GM23338 (cell line): ENCODE data around the gene PRR14. TPM values are rescaled to one million over a fixed set of nuclear protein-coding genes. Genes with fewer than 3 reads are reported as not detected.

ENCODE experiments used
- ATAC-seq: fragments of 200-7000 bp; cut with Tn5 transposase; 3 replicates; pipeline ENCODE4 v1.9.1; 2020
- DNase-seq: peaks from one replicate; pipeline ENCODE4 v3.0.0-alpha.2; 2015; ENCODE audit warnings: low spot score
- H2AFZ ChIP-seq: fragments of 200-600 bp; sonication (generic); 2 replicates; pipeline ENCODE4 v1.8.0; 2016; ENCODE audit warnings: antibody characterized with exemption, mild to moderate bottlenecking, moderate library complexity
- H3F3A ChIP-seq: fragments of 200-600 bp; sonication (generic); replicated peaks from 2 replicates; pipeline ENCODE4 v1.8.0; 2017; ENCODE audit warnings: antibody characterized with exemption, mixed run types, low read depth
- H3K27ac ChIP-seq: fragments of 200-600 bp; sonication (generic); 2 replicates; pipeline ENCODE4 v1.6.1; 2016; ENCODE audit warnings: low read depth
- H3K27me3 ChIP-seq: fragments of 200-600 bp; sonication (generic); 2 replicates; pipeline ENCODE4 v1.8.0; 2016; ENCODE audit warnings: mild to moderate bottlenecking, mixed run types, moderate library complexity; ENCODE audit not compliant: insufficient read depth
- H3K36me3 ChIP-seq: fragments of 200-600 bp; sonication (generic); 2 replicates; pipeline ENCODE4 v1.8.0; 2016; ENCODE audit warnings: mild to moderate bottlenecking; ENCODE audit not compliant: insufficient read depth
- H3K4me1 ChIP-seq: fragments of 200-600 bp; sonication (generic); 2 replicates; pipeline ENCODE4 v1.8.0; 2016; ENCODE audit warnings: mild to moderate bottlenecking, moderate library complexity; ENCODE audit not compliant: insufficient read depth
- H3K4me2 ChIP-seq: fragments of 200-600 bp; sonication (generic); 2 replicates; pipeline ENCODE4 v1.7.1; 2017; ENCODE audit warnings: mixed run types
- H3K4me3 ChIP-seq: fragments of 200-600 bp; sonication (generic); 2 replicates; pipeline ENCODE4 v1.6.1; 2016; ENCODE audit warnings: mixed run types
- H3K79me2 ChIP-seq: fragments of 200-600 bp; sonication (generic); replicated peaks from 2 replicates; pipeline ENCODE4 v1.8.0; 2017; ENCODE audit warnings: mild to moderate bottlenecking; ENCODE audit not compliant: insufficient read depth
- H3K9me2 ChIP-seq: fragments of 200-600 bp; sonication (generic); 2 replicates; pipeline ENCODE4 v1.8.0; 2017; ENCODE audit not compliant: insufficient read depth
- H4K20me1 ChIP-seq: fragments of 200-600 bp; sonication (generic); replicated peaks from 2 replicates; pipeline ENCODE4 v1.8.0; 2017; ENCODE audit warnings: mild to moderate bottlenecking; ENCODE audit not compliant: insufficient read depth
- H3K27ac Mint-ChIP-seq: 2 replicates; pipeline ENCODE4 v1.8.0; 2020; ENCODE audit warnings: inconsistent platforms, mild to moderate bottlenecking, moderate library complexity, mixed read lengths
- H3K27me3 Mint-ChIP-seq: 3 replicates; pipeline ENCODE4 v1.8.0; 2022; ENCODE audit warnings: low read depth, mild to moderate bottlenecking, moderate library complexity, mixed read lengths, inconsistent platforms; ENCODE audit not compliant: insufficient read depth, poor library complexity
- H3K36me3 Mint-ChIP-seq: 3 replicates; pipeline ENCODE4 v1.8.0; 2021; ENCODE audit warnings: low read depth, mild to moderate bottlenecking, inconsistent platforms, moderate library complexity, mixed read lengths
- H3K4me1 Mint-ChIP-seq: 3 replicates; pipeline ENCODE4 v1.8.0; 2020; ENCODE audit warnings: mild to moderate bottlenecking, inconsistent platforms, mixed read lengths
- H3K4me3 Mint-ChIP-seq: 3 replicates; pipeline ENCODE4 v1.8.0; 2021; ENCODE audit warnings: moderate library complexity, mild to moderate bottlenecking, inconsistent platforms, mixed read lengths
- H3K9me3 Mint-ChIP-seq: 3 replicates; pipeline ENCODE4 v1.8.0; 2020; ENCODE audit warnings: moderate library complexity, mild to moderate bottlenecking, inconsistent platforms, mixed read lengths
- CREB1 ChIP-seq: fragments of 250-450 bp; sonication (Bioruptor Pico); IDR thresholded peaks from 2 replicates; pipeline ENCODE4 v1.5.0; 2020; ENCODE audit warnings: low read depth, mild to moderate bottlenecking, moderate library complexity
- ETS1 ChIP-seq: IDR thresholded peaks from 2 replicates; pipeline ENCODE4 v1.6.1; 2016; ENCODE audit warnings: antibody characterized with exemption
- EZH2 ChIP-seq: fragments of 200-600 bp; sonication (generic); IDR thresholded peaks from one replicate; pipeline ENCODE4 v1.8.0; 2017; ENCODE audit warnings: antibody characterized with exemption, mild to moderate bottlenecking, low read depth; ENCODE audit not compliant: unreplicated experiment
- EZH2phosphoT487 ChIP-seq: fragments of 200-600 bp; sonication (generic); IDR thresholded peaks from one replicate; pipeline ENCODE4 v1.8.1; 2018; ENCODE audit warnings: antibody characterized with exemption; ENCODE audit not compliant: unreplicated experiment
- REST ChIP-seq: IDR thresholded peaks from one replicate; pipeline ENCODE4 v1.6.1; 2018; ENCODE audit warnings: antibody characterized with exemption; ENCODE audit not compliant: unreplicated experiment
- STAT1 ChIP-seq: IDR thresholded peaks from one replicate; pipeline ENCODE4 v1.6.1; 2016; ENCODE audit warnings: antibody characterized with exemption; ENCODE audit not compliant: unreplicated experiment
- ZNF114 ChIP-seq: fragments of 250-450 bp; sonication (Bioruptor Pico); IDR thresholded peaks from 2 replicates; pipeline ENCODE4 v1.5.0; 2020; ENCODE audit warnings: mild to moderate bottlenecking, moderate library complexity
- ZNF462 ChIP-seq: fragments of 250-450 bp; sonication (Bioruptor Pico); IDR thresholded peaks from 2 replicates; pipeline ENCODE4 v1.5.0; 2020; ENCODE audit warnings: mild to moderate bottlenecking, moderate library complexity
- polyA plus RNA-seq: library from polyadenylated mRNA; unstranded; fragments of >200 nt; fragmentation: Nextera tagmentation; extraction: Ambion mirVana; gene quantifications from 2 replicates; pipeline ENCODE4 v1.2.1, GENCODE V29; 2016
- total RNA-seq: library from RNA; depleted of rRNA; stranded (reverse); fragments of >200 nt; shearing (Covaris generic); gene quantifications from 2 replicates; pipeline ENCODE4 v1.2.3, GENCODE V29; 2014

PRR14 gene
- total and polyA plus RNA-seq, 2 experiments from 2014 or later, result 4.6 to 12.7 TPM

- no peaks in the 10 kb centered on the region for H3K9me2 ChIP-seq
- Mint-ChIP-seq H3K4me3 (no peak overlapping the region), H3K9me3 (peaks cover 2% of the 10 kb centered on the region; the same call in 1 of the 3 replicates), H3K27ac (no peak overlapping the region), H3K27me3 (peaks cover 8% of the 10 kb centered on the region), H3K4me1 (peaks cover 12% of the 10 kb centered on the region; the same call in 2 of the 3 replicates), H3K36me3 (no peaks in the 10 kb centered on the region)
- DNase-seq, result no peak
- H2AFZ ChIP-seq, result peak overlapping the region; percentile 72
- H3K27me3 ChIP-seq, result no peaks in the 10 kb centered on the region
- no peak overlapping the region for H3K27ac ChIP-seq
- no peaks in the 10 kb centered on the region for H3K36me3 ChIP-seq
- no peaks in the 10 kb centered on the region for H3K4me1 ChIP-seq
- no peaks in the 10 kb centered on the region for H4K20me1 ChIP-seq
- no peak for ATAC-seq
- H3K79me2 ChIP-seq, result no peaks in the 10 kb centered on the region
- no peak overlapping the region for H3K4me2 ChIP-seq
- no peak for TF ChIP-seq STAT1
- no peak for TF ChIP-seq REST
- TF ChIP-seq ZNF114 (CRISPR knock-in tag), result no peak
- no peak for TF ChIP-seq ZNF462 (CRISPR knock-in tag)
- TF ChIP-seq CREB1, result no peak
- TF ChIP-seq EZH2, result no peak
- TF ChIP-seq ETS1, result no peak
- no peak for TF ChIP-seq EZH2phosphoT487
- no peak overlapping the region for H3K4me3 ChIP-seq
- no peaks in the 10 kb centered on the region for H3F3A ChIP-seq
These were observed 29.0 kb upstream of the PRR14 start for GRCh38 chr16:30621765-30622164.
